ENCODE results near the gene PSMC6.
A peak's percentile ranks its signal among the peaks of the same experiment; 100 is the strongest.

The PSMC6 gene

DNA sequence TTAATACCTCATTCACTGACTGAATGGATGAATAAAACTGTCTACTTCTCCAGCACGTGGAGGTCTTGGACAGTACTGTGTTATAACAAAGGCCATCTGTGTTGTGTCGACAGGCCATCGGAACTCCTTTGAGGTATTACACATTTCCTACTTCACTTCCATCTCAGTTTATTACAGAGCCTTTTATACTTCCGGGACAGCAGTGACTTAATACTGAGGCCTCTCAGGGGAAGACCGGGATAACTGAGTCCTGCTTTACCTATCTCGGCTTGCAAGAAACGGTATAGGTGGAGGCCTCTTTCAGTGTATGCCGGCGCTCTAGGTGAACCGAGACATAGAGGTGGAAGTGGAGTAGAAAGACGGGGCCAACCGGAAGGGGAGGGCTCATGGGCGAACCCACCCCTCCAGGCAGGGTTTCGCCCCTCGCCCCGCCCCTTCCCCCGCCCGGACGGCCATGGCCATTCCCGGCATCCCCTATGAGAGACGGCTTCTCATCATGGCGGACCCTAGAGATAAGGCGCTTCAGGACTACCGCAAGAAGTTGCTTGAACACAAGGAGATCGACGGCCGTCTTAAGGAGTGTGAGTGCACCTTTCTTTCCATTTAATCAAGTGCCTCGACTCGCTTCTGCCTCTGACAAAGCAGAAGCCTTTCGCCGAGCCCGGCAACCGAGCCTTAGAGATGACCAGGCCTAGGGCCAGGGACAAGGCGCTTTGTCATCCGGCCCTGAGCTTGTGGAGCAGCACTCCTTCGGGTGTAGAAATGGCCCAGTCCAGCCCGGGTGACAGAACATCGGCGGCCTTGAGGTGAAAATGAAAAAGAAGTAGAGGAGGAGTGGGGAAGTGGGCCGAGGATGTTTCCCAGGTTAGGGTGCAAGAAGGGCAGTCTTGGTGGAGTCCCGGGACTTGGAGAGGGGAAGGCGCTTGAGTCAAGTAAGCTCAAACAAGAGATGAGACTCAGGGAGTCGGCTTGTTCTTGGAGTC is at the start of gene PSMC6:
Gene PSMC6, plus strand, starts transcription at position 477 of the 983 bp plus-strand sequence. Its CDS starts 20 bp downstream, at position 497.
- TF ChIP-seq TCF4 (CRISPR knock-in tag; IDR thresholded peaks at IDR 0.05; ENCODE audit: borderline replicate concordance) (peak; percentile 44; the same call in 1 of the 2 replicates), POU6F1 (CRISPR knock-in tag; IDR thresholded peaks at IDR 0.05; ENCODE audit: borderline replicate concordance, low read depth) (no peak), BACH2 (CRISPR knock-in tag; IDR thresholded peaks at IDR 0.05; ENCODE audit: borderline replicate concordance) (no peak)
- TF ChIP-seq, protein P1, sequence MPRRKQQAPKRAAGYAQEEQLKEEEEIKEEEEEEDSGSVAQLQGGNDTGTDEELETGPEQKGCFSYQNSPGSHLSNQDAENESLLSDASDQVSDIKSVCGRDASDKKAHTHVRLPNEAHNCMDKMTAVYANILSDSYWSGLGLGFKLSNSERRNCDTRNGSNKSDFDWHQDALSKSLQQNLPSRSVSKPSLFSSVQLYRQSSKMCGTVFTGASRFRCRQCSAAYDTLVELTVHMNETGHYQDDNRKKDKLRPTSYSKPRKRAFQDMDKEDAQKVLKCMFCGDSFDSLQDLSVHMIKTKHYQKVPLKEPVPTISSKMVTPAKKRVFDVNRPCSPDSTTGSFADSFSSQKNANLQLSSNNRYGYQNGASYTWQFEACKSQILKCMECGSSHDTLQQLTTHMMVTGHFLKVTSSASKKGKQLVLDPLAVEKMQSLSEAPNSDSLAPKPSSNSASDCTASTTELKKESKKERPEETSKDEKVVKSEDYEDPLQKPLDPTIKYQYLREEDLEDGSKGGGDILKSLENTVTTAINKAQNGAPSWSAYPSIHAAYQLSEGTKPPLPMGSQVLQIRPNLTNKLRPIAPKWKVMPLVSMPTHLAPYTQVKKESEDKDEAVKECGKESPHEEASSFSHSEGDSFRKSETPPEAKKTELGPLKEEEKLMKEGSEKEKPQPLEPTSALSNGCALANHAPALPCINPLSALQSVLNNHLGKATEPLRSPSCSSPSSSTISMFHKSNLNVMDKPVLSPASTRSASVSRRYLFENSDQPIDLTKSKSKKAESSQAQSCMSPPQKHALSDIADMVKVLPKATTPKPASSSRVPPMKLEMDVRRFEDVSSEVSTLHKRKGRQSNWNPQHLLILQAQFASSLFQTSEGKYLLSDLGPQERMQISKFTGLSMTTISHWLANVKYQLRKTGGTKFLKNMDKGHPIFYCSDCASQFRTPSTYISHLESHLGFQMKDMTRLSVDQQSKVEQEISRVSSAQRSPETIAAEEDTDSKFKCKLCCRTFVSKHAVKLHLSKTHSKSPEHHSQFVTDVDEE (CRISPR knock-in tag; IDR thresholded peaks at IDR 0.05): peak; percentile 32; the same call in 1 of the 2 replicates
- ATAC-seq: peak; percentile 99

GRCh38 chr14:52660325-52660724 is 46.7 kb upstream of the PSMC6 start:
- ATAC-seq: no peak
- no peak for TF ChIP-seq SNAI2 (CRISPR knock-in tag; IDR thresholded peaks at IDR 0.05)
- TF ChIP-seq CSRNP3 (CRISPR knock-in tag; IDR thresholded peaks at IDR 0.05): no peak
- TF ChIP-seq, protein P2, sequence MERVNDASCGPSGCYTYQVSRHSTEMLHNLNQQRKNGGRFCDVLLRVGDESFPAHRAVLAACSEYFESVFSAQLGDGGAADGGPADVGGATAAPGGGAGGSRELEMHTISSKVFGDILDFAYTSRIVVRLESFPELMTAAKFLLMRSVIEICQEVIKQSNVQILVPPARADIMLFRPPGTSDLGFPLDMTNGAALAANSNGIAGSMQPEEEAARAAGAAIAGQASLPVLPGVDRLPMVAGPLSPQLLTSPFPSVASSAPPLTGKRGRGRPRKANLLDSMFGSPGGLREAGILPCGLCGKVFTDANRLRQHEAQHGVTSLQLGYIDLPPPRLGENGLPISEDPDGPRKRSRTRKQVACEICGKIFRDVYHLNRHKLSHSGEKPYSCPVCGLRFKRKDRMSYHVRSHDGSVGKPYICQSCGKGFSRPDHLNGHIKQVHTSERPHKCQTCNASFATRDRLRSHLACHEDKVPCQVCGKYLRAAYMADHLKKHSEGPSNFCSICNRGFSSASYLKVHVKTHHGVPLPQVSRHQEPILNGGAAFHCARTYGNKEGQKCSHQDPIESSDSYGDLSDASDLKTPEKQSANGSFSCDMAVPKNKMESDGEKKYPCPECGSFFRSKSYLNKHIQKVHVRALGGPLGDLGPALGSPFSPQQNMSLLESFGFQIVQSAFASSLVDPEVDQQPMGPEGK (CRISPR knock-in tag; IDR thresholded peaks at IDR 0.05; ENCODE audit: borderline replicate concordance): no peak
- TF ChIP-seq ZFP3 (CRISPR knock-in tag; IDR thresholded peaks at IDR 0.05): no peak
- TF ChIP-seq OSR1 (CRISPR knock-in tag; IDR thresholded peaks at IDR 0.05): no peak
- TF ChIP-seq ARNTL (CRISPR knock-in tag; IDR thresholded peaks at IDR 0.05; ENCODE audit: borderline replicate concordance, low read depth): no peak
- TF ChIP-seq, protein P3, sequence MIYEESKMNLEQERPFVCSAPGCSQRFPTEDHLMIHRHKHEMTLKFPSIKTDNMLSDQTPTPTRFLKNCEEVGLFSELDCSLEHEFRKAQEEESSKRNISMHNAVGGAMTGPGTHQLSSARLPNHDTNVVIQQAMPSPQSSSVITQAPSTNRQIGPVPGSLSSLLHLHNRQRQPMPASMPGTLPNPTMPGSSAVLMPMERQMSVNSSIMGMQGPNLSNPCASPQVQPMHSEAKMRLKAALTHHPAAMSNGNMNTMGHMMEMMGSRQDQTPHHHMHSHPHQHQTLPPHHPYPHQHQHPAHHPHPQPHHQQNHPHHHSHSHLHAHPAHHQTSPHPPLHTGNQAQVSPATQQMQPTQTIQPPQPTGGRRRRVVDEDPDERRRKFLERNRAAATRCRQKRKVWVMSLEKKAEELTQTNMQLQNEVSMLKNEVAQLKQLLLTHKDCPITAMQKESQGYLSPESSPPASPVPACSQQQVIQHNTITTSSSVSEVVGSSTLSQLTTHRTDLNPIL (CRISPR knock-in tag; IDR thresholded peaks at IDR 0.05; ENCODE audit: low read depth): no peak
- TF ChIP-seq ZFP30 (CRISPR knock-in tag; IDR thresholded peaks at IDR 0.05): no peak
- no peak for TF ChIP-seq ZNF565 (CRISPR knock-in tag; conservative IDR thresholded peaks at IDR 0.05; ENCODE audit: low read depth)
- TF ChIP-seq ZNF70 (CRISPR knock-in tag; IDR thresholded peaks at IDR 0.05): no peak
- TF ChIP-seq, protein P1 (CRISPR knock-in tag; IDR thresholded peaks at IDR 0.05): no peak
- TF ChIP-seq TOX (CRISPR knock-in tag; IDR thresholded peaks at IDR 0.05; ENCODE audit: borderline replicate concordance): no peak
- TF ChIP-seq RARB (CRISPR knock-in tag; IDR thresholded peaks at IDR 0.05): no peak
- TF ChIP-seq PPARA (CRISPR knock-in tag; IDR thresholded peaks at IDR 0.05; ENCODE audit: borderline replicate concordance): no peak
- no peak for TF ChIP-seq TCF4 (CRISPR knock-in tag; IDR thresholded peaks at IDR 0.05; ENCODE audit: borderline replicate concordance)
